ENCODE data around the gene SFMBT1.

- TF ChIP-seq CTCF (IDR thresholded peaks at IDR 0.05) = no peak
- TF ChIP-seq POLR2A (IDR thresholded peaks at IDR 0.05) = no peak
Observed at GRCh38 chr3:52971895-52972294, 74.0 kb downstream of the SFMBT1 start.
